ENCODE results near the gene PDE4DIP.
"Not testable (repeated sequence)": the region's sequence is repeated elsewhere in the genome, so short reads cannot be mapped to it uniquely, and the experiment has no call there.

- not testable (repeated sequence) for TF ChIP-seq CTCF (IDR thresholded peaks at IDR 0.05); POLR2AphosphoS5 (IDR thresholded peaks at IDR 0.05; ENCODE audit: low read depth, low read length); REST (IDR thresholded peaks at IDR 0.05; ENCODE audit: insufficient read depth in 1 of 2, low read depth in 2 of 2, low read length in 1 of 2); SIN3A (IDR thresholded peaks at IDR 0.05; ENCODE audit: borderline replicate concordance, insufficient read depth, low read depth, low read length)
Measured at GRCh38 chr1:148808929-148809283, 35.3 kb upstream of the PDE4DIP start.

All from Panc1 (cell line).